Endometrial microvascular endothelial cells (primary cell): ENCODE data around the gene RAP1GAP. TPM values are rescaled to one million over a fixed set of nuclear protein-coding genes. Genes with fewer than 3 reads are reported as not detected.

Experiments
- in situ Hi-C: cut with HindIII; loops from 2 replicates; pipeline ENCODE4 v1.10.0; 2017; ENCODE audit warnings: low sequenced_read_pairs, low pct_unique_long_range_greater_than_20kb; ENCODE audit errors: inconsistent ontology term
- total RNA-seq: library from RNA; depleted of rRNA; stranded (reverse); fragments of >200 nt; gene quantifications from one replicate; pipeline ENCODE4 v1.2.3, GENCODE V29; 2015; ENCODE audit errors: inconsistent ontology term

The RAP1GAP gene
- total RNA-seq, 1 donor from 2014 or later = not detected

GRCh38 chr1:21620011-21620410, 49.1 kb downstream of the RAP1GAP start:
- in situ Hi-C loops = no loop called here

- in situ Hi-C loops = no loop called here
Observed at GRCh38 chr1:21619375-21619947, 49.7 kb downstream of the RAP1GAP start.

- in situ Hi-C loops = no loop called here
Observed at GRCh38 chr1:21618561-21619374, 50.4 kb downstream of the RAP1GAP start.

- in situ Hi-C loops = no loop called here
Observed at GRCh38 chr1:21618059-21618458, 51.1 kb downstream of the RAP1GAP start.

GRCh38 chr1:21617126-21617738, 51.9 kb downstream of the RAP1GAP start:
- in situ Hi-C loops = no loop called here

- in situ Hi-C loops = no loop called here
Observed at GRCh38 chr1:21616372-21616771, 52.8 kb downstream of the RAP1GAP start.

GRCh38 chr1:21614419-21615115, 54.6 kb downstream of the RAP1GAP start:
- in situ Hi-C loops = no loop called here

GRCh38 chr1:21613072-21613867, 55.9 kb downstream of the RAP1GAP start:
- in situ Hi-C loops = no loop called here

GRCh38 chr1:21612057-21612456, 57.1 kb downstream of the RAP1GAP start:
- in situ Hi-C loops = no loop called here

- in situ Hi-C loops = no loop called here
Observed at GRCh38 chr1:21610989-21611785, 58.0 kb downstream of the RAP1GAP start.

- in situ Hi-C loops = no loop called here
Observed at GRCh38 chr1:21610027-21610426, 59.1 kb downstream of the RAP1GAP start.

GRCh38 chr1:21608798-21609197, 60.4 kb downstream of the RAP1GAP start:
- in situ Hi-C loops = no loop called here

- in situ Hi-C loops = no loop called here
Observed at GRCh38 chr1:21607549-21608529, 61.3 kb downstream of the RAP1GAP start.

- in situ Hi-C loops = no loop called here
Observed at GRCh38 chr1:21605964-21606705, 63.0 kb downstream of the RAP1GAP start.

GRCh38 chr1:21605012-21605715, 64.0 kb downstream of the RAP1GAP start:
- in situ Hi-C loops = no loop called here
